Stimulated activated effector memory CD8-positive, alpha-beta T cell treated with anti-CD3 and anti-CD28 coated beads, Interleukin-12 subunit alpha, Interleukin-12 subunit beta, amount 100 ng/mL, for 72 hours (primary cell): ENCODE results near the gene FLYWCH1.

Experiments
- ATAC-seq: fragments of 150-1000 bp; cut with Tn5 transposase; 2 replicates; pipeline ENCODE4 v1.10.0; 2021
- DNase-seq, 2 donors: peaks; one replicate each; pipeline ENCODE4 v3.0.0; 2021 to 2022; ENCODE audit warnings: low spot score in 2 of 2
- H3K27ac Mint-ChIP-seq: one replicate; pipeline ENCODE4 v1.8.0; 2022; ENCODE audit warnings: mild to moderate bottlenecking, mixed read lengths
- H3K36me3 Mint-ChIP-seq: one replicate; pipeline ENCODE4 v1.8.0; 2022; ENCODE audit warnings: mild to moderate bottlenecking, mixed read lengths
- H3K4me1 Mint-ChIP-seq: one replicate; pipeline ENCODE4 v1.8.0; 2022; ENCODE audit warnings: mixed read lengths
- H3K4me3 Mint-ChIP-seq: one replicate; pipeline ENCODE4 v1.8.0; 2022; ENCODE audit warnings: mild to moderate bottlenecking, mixed read lengths
- H3K9me3 Mint-ChIP-seq: one replicate; pipeline ENCODE4 v1.8.0; 2022; ENCODE audit warnings: mixed read lengths

FLYWCH1 gene

GRCh38 chr16:2986623-2987188 lies 75.0 kb downstream of the FLYWCH1 start:
- Mint-ChIP-seq H3K4me1 (peaks cover 14% of the 10 kb centered on the region), H3K4me3 (no peak overlapping the region), H3K9me3 (no peaks in the 10 kb centered on the region), H3K36me3 (peaks cover 3% of the 10 kb centered on the region), H3K27ac (no peak overlapping the region)
- ATAC-seq = no peak
- no peak for DNase-seq

- Mint-ChIP-seq H3K4me1 (peaks cover 11% of the 10 kb centered on the region), H3K9me3 (no peaks in the 10 kb centered on the region), H3K27ac (no peak overlapping the region), H3K36me3 (no peaks in the 10 kb centered on the region), H3K4me3 (no peak overlapping the region)
- ATAC-seq (no peak), DNase-seq (no peak)
Observed at GRCh38 chr16:2987286-2987685, 75.6 kb downstream of the FLYWCH1 start.

- no peak overlapping the region for H3K27ac Mint-ChIP-seq
- no peaks in the 10 kb centered on the region for H3K9me3 Mint-ChIP-seq
Observed at GRCh38 chr16:2987833-2988232, 76.1 kb downstream of the FLYWCH1 start.

GRCh38 chr16:2988590-2989099 lies 76.9 kb downstream of the FLYWCH1 start:
- no peak for ATAC-seq
- H3K4me1 Mint-ChIP-seq = peaks cover 10% of the 10 kb centered on the region
- no peak overlapping the region for H3K4me3 Mint-ChIP-seq
- H3K9me3 Mint-ChIP-seq = no peaks in the 10 kb centered on the region
- no peak overlapping the region for H3K27ac Mint-ChIP-seq
- DNase-seq = no peak
- no peaks in the 10 kb centered on the region for H3K36me3 Mint-ChIP-seq

More at GRCh38 chr16:2987833-2988232, 76.1 kb downstream of the FLYWCH1 start:
- no peak overlapping the region for H3K4me3 Mint-ChIP-seq
- H3K36me3 Mint-ChIP-seq = no peaks in the 10 kb centered on the region
- peaks cover 11% of the 10 kb centered on the region for H3K4me1 Mint-ChIP-seq
- no peak for DNase-seq
- ATAC-seq = no peak

GRCh38 chr16:2990891-2991290 lies 79.2 kb downstream of the FLYWCH1 start:
- Mint-ChIP-seq H3K27ac (no peak overlapping the region), H3K4me1 (peaks cover 6% of the 10 kb centered on the region), H3K36me3 (no peaks in the 10 kb centered on the region), H3K9me3 (no peaks in the 10 kb centered on the region), H3K4me3 (no peak overlapping the region)
- no peak for ATAC-seq
- no peak for DNase-seq

GRCh38 chr16:2991566-2992261 lies 80.0 kb downstream of the FLYWCH1 start:
- no peak for DNase-seq

GRCh38 chr16:2992383-2993081 lies 80.8 kb downstream of the FLYWCH1 start:
- DNase-seq = no peak
- H3K9me3 Mint-ChIP-seq = no peaks in the 10 kb centered on the region
- no peak for ATAC-seq
- no peak overlapping the region for H3K27ac Mint-ChIP-seq
- no peak overlapping the region for H3K4me3 Mint-ChIP-seq
- H3K4me1 Mint-ChIP-seq = no peaks in the 10 kb centered on the region
- no peaks in the 10 kb centered on the region for H3K36me3 Mint-ChIP-seq

More at GRCh38 chr16:2991566-2992261, 80.0 kb downstream of the FLYWCH1 start:
- Mint-ChIP-seq H3K4me3 (no peak overlapping the region), H3K4me1 (peaks cover 1% of the 10 kb centered on the region), H3K36me3 (no peaks in the 10 kb centered on the region), H3K27ac (no peak overlapping the region), H3K9me3 (no peaks in the 10 kb centered on the region)
- ATAC-seq = no peak

GRCh38 chr16:2996298-2996697 lies 84.6 kb downstream of the FLYWCH1 start:
- Mint-ChIP-seq H3K36me3 (no peaks in the 10 kb centered on the region), H3K4me1 (no peaks in the 10 kb centered on the region), H3K27ac (no peak overlapping the region), H3K9me3 (no peaks in the 10 kb centered on the region), H3K4me3 (no peak overlapping the region)
- DNase-seq (no peak), ATAC-seq (no peak)

- Mint-ChIP-seq H3K4me3 (no peak overlapping the region), H3K4me1 (no peaks in the 10 kb centered on the region), H3K27ac (no peak overlapping the region), H3K9me3 (no peaks in the 10 kb centered on the region), H3K36me3 (peaks cover 6% of the 10 kb centered on the region)
- ATAC-seq (no peak), DNase-seq (no peak)
Observed at GRCh38 chr16:2999929-3000328, 88.2 kb downstream of the FLYWCH1 start.

- Mint-ChIP-seq H3K27ac (no peak overlapping the region), H3K9me3 (no peaks in the 10 kb centered on the region), H3K36me3 (peaks cover 6% of the 10 kb centered on the region), H3K4me1 (no peaks in the 10 kb centered on the region), H3K4me3 (no peak overlapping the region)
- DNase-seq (no peak), ATAC-seq (no peak)
Observed at GRCh38 chr16:3000540-3000939, 88.8 kb downstream of the FLYWCH1 start.
